Tibial artery (tissue), 4 donors: ENCODE measurements around the gene THSD7B.

Experiments used
- DNase-seq, 2 donors: peaks; one replicate each; pipeline ENCODE4 v3.0.0-alpha.2; 2019
- H3K27ac ChIP-seq, 2 donors: fragments of 200-600 bp; sonication (generic) in 1 of 2; 1 replicate in 1 of 2; 2 replicates in 1 of 2; pipeline ENCODE4 v1.5.1; 2018 to 2019; ENCODE audit warnings: mild to moderate bottlenecking in 1 of 2
- H3K27me3 ChIP-seq, 2 donors: fragments of 200-600 bp; sonication (generic) in 1 of 2; one replicate each; pipeline versions ENCODE4 v1.5.1 to v1.6.0; 2016 to 2019
- H3K36me3 ChIP-seq, 3 donors: fragments of 200-600 bp; sonication (generic) in 2 of 3; one replicate each; pipeline ENCODE4 v1.5.1; 2016 to 2019; ENCODE audit warnings: mild to moderate bottlenecking in 2 of 3
- H3K4me1 ChIP-seq, 4 donors: fragments of 200-600 bp; sonication (generic) in 2 of 4; 1 replicate in 3 of 4; 2 replicates in 1 of 4; pipeline ENCODE4 v1.5.1; 2016 to 2019
- H3K4me3 ChIP-seq, 2 donors: fragments of 200-600 bp; sonication (generic) in 1 of 2; 1 replicate in 1 of 2; 2 replicates in 1 of 2; pipeline ENCODE4 v1.5.1; 2018 to 2019; ENCODE audit warnings: mild to moderate bottlenecking in 2 of 2
- H3K9me3 ChIP-seq, 3 donors: fragments of 200-600 bp; sonication (generic) in 1 of 3; one replicate each; pipeline ENCODE4 v1.5.1; 2016 to 2019
- intact Hi-C: fragments of 100-400 bp; cut with DNase I; formaldehyde crosslinking; loops from one replicate; pipeline ENCODE4 v1.15.0; 2023; ENCODE audit warnings: low total_unique reads
- TF ChIP-seq, protein P1 (sequence below), 2 experiments: fragments of 200-600 bp in 1 of 2; fragments of 450-650 bp in 1 of 2; IDR thresholded peaks; one replicate each; pipeline ENCODE4 v1.5.1; 2017 to 2019; ENCODE audit warnings: antibody characterized with exemption in 2 of 2, mild to moderate bottlenecking in 1 of 2, moderate library complexity in 1 of 2

Gene THSD7B

DNA sequence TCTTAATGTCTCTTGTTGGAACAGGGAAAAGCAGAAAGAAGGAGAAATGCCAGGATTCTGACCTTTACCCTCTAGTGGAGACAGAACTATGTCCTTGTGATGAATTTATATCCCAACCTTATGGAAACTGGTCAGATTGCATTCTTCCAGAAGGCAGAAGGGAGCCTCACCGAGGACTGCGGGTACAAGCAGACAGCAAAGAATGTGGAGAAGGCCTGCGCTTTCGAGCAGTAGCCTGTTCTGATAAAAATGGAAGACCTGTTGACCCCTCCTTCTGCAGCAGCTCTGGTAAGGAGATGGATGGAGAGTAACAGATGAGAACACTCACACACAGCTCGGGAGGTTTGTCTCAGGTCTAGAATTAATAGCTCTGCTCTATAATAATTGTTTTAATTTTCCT lies 646.2 kb downstream of the THSD7B start:
- intact Hi-C loops: no loop called here
- TF ChIP-seq, protein P1, sequence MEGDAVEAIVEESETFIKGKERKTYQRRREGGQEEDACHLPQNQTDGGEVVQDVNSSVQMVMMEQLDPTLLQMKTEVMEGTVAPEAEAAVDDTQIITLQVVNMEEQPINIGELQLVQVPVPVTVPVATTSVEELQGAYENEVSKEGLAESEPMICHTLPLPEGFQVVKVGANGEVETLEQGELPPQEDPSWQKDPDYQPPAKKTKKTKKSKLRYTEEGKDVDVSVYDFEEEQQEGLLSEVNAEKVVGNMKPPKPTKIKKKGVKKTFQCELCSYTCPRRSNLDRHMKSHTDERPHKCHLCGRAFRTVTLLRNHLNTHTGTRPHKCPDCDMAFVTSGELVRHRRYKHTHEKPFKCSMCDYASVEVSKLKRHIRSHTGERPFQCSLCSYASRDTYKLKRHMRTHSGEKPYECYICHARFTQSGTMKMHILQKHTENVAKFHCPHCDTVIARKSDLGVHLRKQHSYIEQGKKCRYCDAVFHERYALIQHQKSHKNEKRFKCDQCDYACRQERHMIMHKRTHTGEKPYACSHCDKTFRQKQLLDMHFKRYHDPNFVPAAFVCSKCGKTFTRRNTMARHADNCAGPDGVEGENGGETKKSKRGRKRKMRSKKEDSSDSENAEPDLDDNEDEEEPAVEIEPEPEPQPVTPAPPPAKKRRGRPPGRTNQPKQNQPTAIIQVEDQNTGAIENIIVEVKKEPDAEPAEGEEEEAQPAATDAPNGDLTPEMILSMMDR (IDR thresholded peaks at IDR 0.05): no peak
- H3K4me3 ChIP-seq: no peak overlapping the region
- H3K36me3 ChIP-seq: no peaks in the 10 kb centered on the region
- no peaks in the 10 kb centered on the region for H3K27me3 ChIP-seq
- no peaks in the 10 kb centered on the region for H3K9me3 ChIP-seq
- no peak overlapping the region for H3K27ac ChIP-seq
- DNase-seq: no peak
- no peaks in the 10 kb centered on the region for H3K4me1 ChIP-seq

DNA sequence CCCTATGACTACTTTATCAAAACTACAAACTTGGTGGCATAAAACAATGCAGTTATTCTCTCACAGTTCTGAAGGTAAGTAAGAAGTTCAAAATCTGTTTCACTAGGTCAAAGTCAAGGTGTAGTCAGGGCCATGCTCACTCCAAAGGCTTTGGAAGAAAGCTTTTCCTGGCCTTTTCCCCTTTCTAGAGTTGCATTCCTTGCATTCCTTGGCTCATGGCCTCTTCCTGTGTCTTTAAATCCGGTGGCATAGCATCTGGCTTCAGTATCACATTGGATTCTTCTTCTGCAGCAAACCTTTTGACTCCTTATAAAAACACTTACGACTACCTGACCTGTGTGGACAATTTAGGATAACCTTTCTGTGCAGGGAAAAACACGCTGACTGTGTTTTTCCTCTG lies 655.4 kb downstream of the THSD7B start:
- H3K9me3 ChIP-seq: no peaks in the 10 kb centered on the region
- intact Hi-C loops: no loop called here
- H3K36me3 ChIP-seq: no peaks in the 10 kb centered on the region
- TF ChIP-seq, protein P1 (IDR thresholded peaks at IDR 0.05): no peak
- no peaks in the 10 kb centered on the region for H3K4me1 ChIP-seq
- H3K4me3 ChIP-seq: no peak overlapping the region
- no peak for DNase-seq
- no peak overlapping the region for H3K27ac ChIP-seq
- no peaks in the 10 kb centered on the region for H3K27me3 ChIP-seq

- H3K9me3 ChIP-seq: no peaks in the 10 kb centered on the region
- no peak overlapping the region for H3K4me3 ChIP-seq
- no peaks in the 10 kb centered on the region for H3K27me3 ChIP-seq
- H3K36me3 ChIP-seq: no peaks in the 10 kb centered on the region
- DNase-seq: no peak
- intact Hi-C loops: no loop called here
- H3K27ac ChIP-seq: no peak overlapping the region
- TF ChIP-seq, protein P1 (IDR thresholded peaks at IDR 0.05): no peak
- no peaks in the 10 kb centered on the region for H3K4me1 ChIP-seq
These were observed 669.8 kb downstream of the THSD7B start for GRCh38 chr2:137435162-137435561.

GRCh38 chr2:137437386-137437785 lies 672.0 kb downstream of the THSD7B start:
- no peaks in the 10 kb centered on the region for H3K27me3 ChIP-seq
- no peak for DNase-seq
- H3K36me3 ChIP-seq: no peaks in the 10 kb centered on the region
- no peaks in the 10 kb centered on the region for H3K4me1 ChIP-seq
- TF ChIP-seq, protein P1 (IDR thresholded peaks at IDR 0.05): no peak
- H3K4me3 ChIP-seq: no peak overlapping the region
- no peaks in the 10 kb centered on the region for H3K9me3 ChIP-seq
- H3K27ac ChIP-seq: no peak overlapping the region
- intact Hi-C loops: no loop called here

DNA sequence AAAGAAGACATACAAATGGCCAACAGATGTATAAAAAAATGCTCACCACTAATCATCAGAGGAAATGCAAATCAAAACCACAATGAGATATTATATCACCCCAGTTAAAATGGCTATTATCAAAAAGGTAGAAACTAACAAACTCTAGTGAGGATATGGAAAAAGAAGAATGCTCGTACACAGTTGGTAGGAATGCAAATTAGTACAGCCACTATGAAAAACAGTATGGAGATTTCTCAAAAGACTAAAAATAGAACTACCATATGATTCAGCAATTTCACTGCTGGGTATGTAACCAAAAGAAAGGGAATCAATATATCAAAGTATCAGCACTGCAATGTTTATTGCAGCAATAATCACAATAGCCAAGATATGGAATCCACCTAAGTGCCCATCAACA lies 679.6 kb downstream of the THSD7B start:
- no peak overlapping the region for H3K27ac ChIP-seq
- H3K4me1 ChIP-seq: no peaks in the 10 kb centered on the region
- no peaks in the 10 kb centered on the region for H3K27me3 ChIP-seq
- TF ChIP-seq, protein P1 (IDR thresholded peaks at IDR 0.05): no peak
- H3K36me3 ChIP-seq: no peaks in the 10 kb centered on the region
- no peak for DNase-seq
- H3K9me3 ChIP-seq: no peaks in the 10 kb centered on the region
- intact Hi-C loops: no loop called here
- H3K4me3 ChIP-seq: no peak overlapping the region

DNA sequence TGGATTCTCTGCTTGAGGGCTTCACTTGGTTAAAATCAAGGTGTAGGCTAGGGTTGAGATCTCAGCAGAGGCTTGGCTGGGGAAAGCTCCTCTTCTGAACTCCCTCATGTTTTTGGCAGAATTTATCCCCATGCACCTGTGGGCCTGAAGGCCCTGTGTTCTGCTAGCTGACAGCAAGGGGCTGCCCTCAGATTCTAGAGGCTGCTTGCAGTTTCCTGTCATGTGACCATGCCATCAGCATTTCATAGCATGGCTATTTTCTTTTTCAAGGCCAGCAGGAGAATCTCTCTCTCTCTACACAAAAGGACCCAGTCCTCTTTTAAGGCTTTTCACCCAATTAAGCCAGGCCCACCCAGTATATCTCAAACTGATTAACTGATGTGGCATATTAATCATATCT lies 684.1 kb downstream of the THSD7B start:
- no peaks in the 10 kb centered on the region for H3K36me3 ChIP-seq
- intact Hi-C loops: no loop called here
- no peak for DNase-seq
- TF ChIP-seq, protein P1 (IDR thresholded peaks at IDR 0.05): no peak
- no peaks in the 10 kb centered on the region for H3K27me3 ChIP-seq
- no peaks in the 10 kb centered on the region for H3K4me1 ChIP-seq
- H3K27ac ChIP-seq: no peak overlapping the region
- H3K9me3 ChIP-seq: no peaks in the 10 kb centered on the region
- H3K4me3 ChIP-seq: no peak overlapping the region
